K562 (cell line): ENCODE data around the gene GCNT2. TPM values are rescaled to one million over a fixed set of nuclear protein-coding genes. Genes with fewer than 3 reads are reported as not detected.

Experiments used
- FOXP1 ChIP-seq: sonication (generic); formaldehyde crosslinking; IDR thresholded peaks from 2 replicates; pipeline ENCODE4 v1.8.0; 2022; ENCODE audit warnings: mild to moderate bottlenecking, missing genetic modification reagents
- HNRNPLL ChIP-seq: fragments of 200-400 bp; formaldehyde crosslinking; IDR thresholded peaks from 2 replicates; pipeline ENCODE4 v1.6.1; 2017; ENCODE audit warnings: low read length, low read depth, mild to moderate bottlenecking; ENCODE audit not compliant: poor library complexity, severe bottlenecking
- L3MBTL2 ChIP-seq: fragments of 450-650 bp; IDR thresholded peaks from 2 replicates; pipeline ENCODE4 v1.6.1; 2016; ENCODE audit warnings: mild to moderate bottlenecking, moderate library complexity
- ZNF280B ChIP-seq: fragments of 250-450 bp; sonication (Bioruptor Pico); IDR thresholded peaks from 2 replicates; pipeline ENCODE4 v1.5.1; 2021; ENCODE audit warnings: mild to moderate bottlenecking
- polyA plus RNA-seq, 8 experiments: library from polyadenylated mRNA; depleted of rRNA in 4 of 8; stranded (reverse) in 5 of 8; unstranded in 3 of 8; fragments of >200 nt; fragmentation: Nextera tagmentation in 2 of 8; fragmentation: Illumina TruSeq in 1 of 8; extraction: Ambion mirVana in 2 of 8; extraction: Trizol in 1 of 8; gene quantifications; 2 replicates each; pipeline versions ENCODE4 v1.2.1 to v1.2.3, GENCODE V29; 2011 to 2014; ENCODE audit warnings: inconsistent platforms in 1 of 8, missing spikeins in 1 of 8
- total RNA-seq, 7 experiments: library from RNA; depleted of rRNA in 6 of 7; stranded (reverse); fragments of >200 nt in 6 of 7; fragmentation: Illumina TruSeq in 2 of 7; extraction: Trizol in 2 of 7; gene quantifications; 2 replicates each; pipeline versions ENCODE4 v1.2.1 to v1.2.3, GENCODE V29; 2011 to 2021; ENCODE audit warnings: low replicate concordance in 1 of 7
- TF ChIP-seq, protein P1 (sequence below), 3 experiments: fragments of 200-800 bp in 1 of 3; sonication (Bioruptor generic) in 1 of 3; sonication (generic) in 1 of 3; formaldehyde crosslinking in 1 of 3; IDR thresholded peaks; 2 replicates each; pipeline versions ENCODE4 v1.6.1 to v1.8.0; 2016 to 2022; ENCODE audit warnings: mild to moderate bottlenecking in 2 of 3, missing compliant biosample characterization in 2 of 3, missing genetic modification characterization in 2 of 3, missing genetic modification reagents in 1 of 3
- TF ChIP-seq, protein P2 (sequence below), 2 experiments: IDR thresholded peaks; 2 replicates each; pipeline ENCODE4 v1.6.1; 2011; ENCODE audit warnings: borderline replicate concordance in 1 of 2, control low read depth in 1 of 2, low read depth in 1 of 2, low read length in 1 of 2, mild to moderate bottlenecking in 1 of 2, mixed read lengths in 1 of 2, moderate library complexity in 1 of 2; ENCODE audit not compliant: insufficient read depth in 1 of 2, insufficient read length in 1 of 2, poor library complexity in 1 of 2, severe bottlenecking in 1 of 2; ENCODE audit errors: extremely low read depth in 1 of 2

Gene GCNT2
- total and polyA plus RNA-seq, 9 of the 15 experiments (the other 6 are each of a cell fraction or from before 2014, with no cell fraction given), result 0.78 to 2.6 (median 1.6) TPM

DNA sequence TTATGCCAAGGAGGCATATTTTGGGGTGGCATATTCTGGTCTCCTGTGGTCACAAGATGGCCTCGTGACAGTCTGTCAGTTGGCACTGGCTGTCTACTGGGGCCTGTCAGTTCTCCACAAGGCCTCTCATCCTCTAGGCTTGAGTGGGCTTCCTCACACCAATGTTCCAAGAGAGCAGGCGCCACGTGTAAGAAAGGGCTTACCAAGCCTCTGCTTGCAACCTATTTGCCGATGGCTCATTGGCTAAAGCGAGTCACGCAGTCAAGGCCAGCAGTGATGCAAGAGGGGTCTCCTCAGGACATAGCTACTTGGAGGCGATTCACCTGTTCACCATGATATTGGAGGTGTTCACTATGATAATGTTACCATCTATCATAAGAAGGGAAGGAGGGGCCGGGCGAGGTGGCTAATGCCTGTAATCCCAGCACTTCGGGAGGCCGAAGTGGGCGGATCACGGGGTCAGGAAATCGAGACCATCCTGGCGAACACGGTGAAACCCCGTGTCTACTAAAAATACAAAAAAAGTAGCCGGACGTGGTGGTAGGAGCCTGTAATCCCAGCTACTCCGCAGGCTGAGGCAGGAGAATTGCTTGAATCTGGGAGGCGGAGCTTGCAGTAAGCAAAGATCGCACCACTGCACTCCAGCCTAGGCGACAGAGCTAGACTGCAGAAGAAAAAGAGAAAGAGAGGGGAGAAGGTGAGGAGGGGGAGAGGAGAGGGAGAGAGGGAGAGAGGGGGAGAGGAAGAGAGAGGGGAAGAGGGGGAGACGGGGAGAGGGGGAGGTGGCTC, 138.0 kb downstream of the GCNT2 start (continued):
- TF ChIP-seq, protein P1, sequence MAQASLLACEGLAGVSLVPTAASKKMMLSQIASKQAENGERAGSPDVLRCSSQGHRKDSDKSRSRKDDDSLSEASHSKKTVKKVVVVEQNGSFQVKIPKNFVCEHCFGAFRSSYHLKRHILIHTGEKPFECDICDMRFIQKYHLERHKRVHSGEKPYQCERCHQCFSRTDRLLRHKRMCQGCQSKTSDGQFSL (CRISPR knock-in tag; IDR thresholded peaks at IDR 0.05), result peak; percentile 48; the same call in 1 of the 2 replicates
- TF ChIP-seq, protein P1 (tag; IDR thresholded peaks at IDR 0.05), result no peak
- TF ChIP-seq ZNF280B (CRISPR knock-in tag), result no peak
- TF ChIP-seq FOXP1 (CRISPR knock-in tag), result no peak
- TF ChIP-seq, protein P2, sequence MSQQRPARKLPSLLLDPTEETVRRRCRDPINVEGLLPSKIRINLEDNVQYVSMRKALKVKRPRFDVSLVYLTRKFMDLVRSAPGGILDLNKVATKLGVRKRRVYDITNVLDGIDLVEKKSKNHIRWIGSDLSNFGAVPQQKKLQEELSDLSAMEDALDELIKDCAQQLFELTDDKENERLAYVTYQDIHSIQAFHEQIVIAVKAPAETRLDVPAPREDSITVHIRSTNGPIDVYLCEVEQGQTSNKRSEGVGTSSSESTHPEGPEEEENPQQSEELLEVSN (IDR thresholded peaks at IDR 0.05; ENCODE audit: borderline replicate concordance in 1 of 2, extremely low read depth in 1 of 2, insufficient read depth in 1 of 2, insufficient read length in 1 of 2, low read depth in 1 of 2, low read length in 1 of 2, poor library complexity in 1 of 2, severe bottlenecking in 1 of 2), result peak in 1 of 2 experiments; percentile 31
- peak; percentile 47 for TF ChIP-seq HNRNPLL
- TF ChIP-seq L3MBTL2, result peak; percentile 44; the same call in 1 of the 2 replicates
- TF ChIP-seq, all 486 proteins: peak for 7
